GM19463 (cell line): ENCODE results near the gene TBPL1.

Experiments used
- ATAC-seq: cut with Tn5 transposase; IDR thresholded peaks from one replicate; pipeline ENCODE4 v1.9.1; 2021; ENCODE audit warnings: mild to moderate bottlenecking, moderate library complexity; ENCODE audit not compliant: unreplicated experiment

Gene TBPL1

GRCh38 chr6:134003542-134003951, 50.5 kb downstream of the TBPL1 start:
- ATAC-seq = no peak

- ATAC-seq = no peak
These were observed 51.7 kb downstream of the TBPL1 start for GRCh38 chr6:134004714-134005113.

DNA sequence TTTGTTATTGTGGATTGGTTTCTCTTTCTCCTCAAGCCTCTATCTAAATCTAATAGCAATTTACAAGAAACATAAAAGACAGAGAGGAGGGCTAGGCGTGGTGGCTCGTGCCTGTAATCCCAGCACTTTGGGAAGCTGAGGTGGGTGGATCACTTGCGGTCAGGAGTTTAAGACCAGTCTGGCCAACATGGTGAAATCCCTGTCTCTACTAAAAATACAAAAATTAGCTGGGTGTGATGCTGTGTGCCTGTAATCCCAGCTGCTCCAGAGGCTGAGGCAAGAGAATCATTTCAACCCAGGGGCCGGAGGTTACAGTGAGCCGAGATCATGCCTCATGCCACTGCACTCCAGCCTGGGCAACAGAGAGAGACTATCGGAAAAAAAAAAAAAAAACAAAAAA, 52.8 kb downstream of the TBPL1 start:
- no peak for ATAC-seq

GRCh38 chr6:134007077-134007476, 54.1 kb downstream of the TBPL1 start:
- ATAC-seq = no peak

DNA sequence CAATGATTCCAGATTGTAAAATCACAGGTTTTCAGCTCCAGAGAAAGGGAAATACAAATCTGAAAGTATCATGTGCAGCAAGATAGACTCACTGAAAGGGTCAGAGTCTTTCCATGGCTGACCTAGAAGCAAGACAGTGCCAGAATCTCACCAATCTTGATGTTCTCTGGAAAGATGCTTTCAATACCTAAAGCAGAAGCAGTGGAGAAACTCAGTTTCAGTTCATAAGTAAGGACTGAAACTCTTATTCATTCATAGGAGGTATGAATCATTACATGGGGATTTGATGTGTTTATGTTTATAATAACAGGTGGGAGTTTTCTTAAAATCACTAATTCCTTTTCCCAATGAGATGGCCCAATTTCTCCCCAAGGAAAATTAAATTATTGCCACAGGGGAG, 56.9 kb downstream of the TBPL1 start:
- ATAC-seq = no peak

- no peak for ATAC-seq
These were observed 57.4 kb downstream of the TBPL1 start for GRCh38 chr6:134010400-134010799.

GRCh38 chr6:134010974-134011373, 58.0 kb downstream of the TBPL1 start:
- ATAC-seq = no peak

GRCh38 chr6:134014588-134015137, 61.6 kb downstream of the TBPL1 start:
- no peak for ATAC-seq

- ATAC-seq = no peak
These were observed 62.9 kb downstream of the TBPL1 start for GRCh38 chr6:134015719-134016557.

GRCh38 chr6:134016558-134016814, 63.5 kb downstream of the TBPL1 start:
- no peak for ATAC-seq

DNA sequence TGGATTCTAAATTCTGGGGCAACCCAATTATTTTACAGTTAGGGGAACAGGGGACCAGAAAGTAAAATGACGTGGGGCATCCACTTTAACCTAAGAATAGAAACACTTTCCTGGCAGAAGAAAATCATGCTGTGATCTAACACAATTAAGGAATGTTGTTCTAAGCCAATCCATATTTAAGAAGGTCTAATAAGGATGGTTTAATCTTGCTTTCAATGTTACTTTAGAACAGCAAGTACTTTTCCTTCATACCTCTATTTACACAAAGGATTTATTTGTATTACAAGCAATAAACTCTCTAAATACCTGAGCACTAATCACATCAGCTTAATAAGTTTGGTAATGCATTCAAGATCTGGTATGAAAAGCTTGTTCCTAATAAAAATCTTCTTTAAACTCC, 67.0 kb downstream of the TBPL1 start:
- ATAC-seq = no peak

- no peak for ATAC-seq
These were observed 67.5 kb downstream of the TBPL1 start for GRCh38 chr6:134020543-134020942.

DNA sequence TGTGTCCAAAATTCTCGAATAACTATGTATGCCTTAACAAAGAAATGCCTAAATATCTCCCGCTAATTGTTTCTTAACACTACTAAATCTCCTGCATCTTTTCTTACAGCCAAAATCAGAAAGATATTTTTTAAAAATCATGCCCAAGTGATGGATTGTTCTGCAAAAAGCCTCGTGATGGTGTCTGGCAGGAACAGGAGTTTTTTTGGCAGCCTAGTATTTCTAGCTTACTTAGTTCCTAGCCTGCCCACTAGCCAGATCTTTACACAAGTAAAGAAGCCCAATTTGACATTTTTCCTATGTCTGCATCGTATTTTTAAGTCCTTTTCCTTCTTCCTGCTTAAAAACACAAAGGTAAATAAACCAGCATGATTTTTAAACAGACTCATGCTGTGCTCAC, 67.9 kb downstream of the TBPL1 start:
- ATAC-seq = no peak

DNA sequence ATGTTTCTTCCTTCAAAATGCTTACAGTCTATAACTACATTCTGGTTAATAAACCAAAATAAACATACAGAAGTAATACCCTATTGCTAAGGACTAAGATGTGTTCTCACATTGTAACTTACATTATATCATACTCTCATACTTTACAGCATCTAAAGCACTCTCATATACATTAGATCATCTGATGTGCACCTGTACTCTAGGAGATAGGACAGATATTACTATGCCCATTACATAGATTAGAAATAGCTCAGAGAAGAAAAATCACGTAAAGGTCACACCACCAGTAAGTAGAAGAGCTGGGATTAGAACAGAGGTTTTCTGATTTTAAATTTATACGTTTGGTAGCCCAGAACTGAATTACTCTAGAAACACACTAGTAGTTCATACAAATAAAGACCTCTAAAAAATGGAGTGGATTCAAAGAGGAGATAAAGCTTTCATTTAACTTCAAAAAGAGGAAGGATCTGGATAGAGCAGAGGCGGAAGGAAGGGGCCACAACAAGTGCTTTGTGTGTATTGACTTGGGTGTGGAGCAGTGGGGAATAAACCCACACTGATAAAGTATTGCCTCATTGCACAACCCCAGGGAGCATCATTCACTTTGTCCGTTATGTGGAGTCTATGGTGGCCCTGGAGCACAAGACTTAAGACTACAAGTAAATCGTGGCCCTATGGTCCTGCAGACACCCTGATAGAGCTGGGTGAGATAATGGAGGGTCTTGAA, 68.5 kb downstream of the TBPL1 start:
- ATAC-seq = no peak

DNA sequence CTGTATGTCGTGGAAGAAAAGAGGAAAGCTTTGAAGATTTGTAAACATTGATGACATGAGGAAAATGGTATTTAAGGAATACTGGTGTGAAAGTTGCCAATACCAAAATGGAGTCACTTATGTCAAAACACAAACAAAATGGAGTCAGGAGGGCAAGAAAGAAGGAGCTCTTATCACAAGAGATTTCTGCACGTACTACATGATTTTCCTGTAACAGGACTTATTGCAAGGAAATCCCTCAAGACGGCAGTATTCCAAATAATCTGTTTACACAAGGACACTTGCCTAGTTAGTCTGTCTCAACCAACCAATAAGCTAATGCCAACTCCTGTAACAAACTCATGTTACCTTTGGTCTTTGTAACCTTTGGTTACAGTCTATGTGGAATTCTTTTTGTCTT, 69.6 kb downstream of the TBPL1 start:
- no peak for ATAC-seq

DNA sequence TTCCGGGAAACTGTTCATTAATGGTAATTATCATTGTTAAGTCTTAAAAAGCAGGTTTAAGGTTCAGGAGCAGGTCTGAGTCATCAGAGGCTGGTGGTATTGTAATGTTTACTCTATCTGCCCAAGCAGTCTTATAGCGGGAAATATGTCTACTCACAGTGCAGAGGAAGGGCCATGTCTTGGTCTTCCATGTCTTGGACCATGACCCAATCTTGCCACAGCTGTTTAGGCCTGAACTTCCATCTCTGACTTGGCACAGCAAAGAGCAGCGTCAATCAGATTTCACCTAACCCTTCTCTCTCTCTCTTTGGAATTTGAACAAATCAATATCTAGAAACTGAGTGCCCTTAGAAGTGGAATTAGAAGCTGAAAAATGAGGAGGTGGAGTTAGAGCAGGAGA, 73.6 kb downstream of the TBPL1 start:
- ATAC-seq = no peak

- ATAC-seq = no peak
These were observed 75.4 kb downstream of the TBPL1 start for GRCh38 chr6:134028438-134028837.

GRCh38 chr6:134029495-134030455, 76.8 kb downstream of the TBPL1 start:
- no peak for ATAC-seq

DNA sequence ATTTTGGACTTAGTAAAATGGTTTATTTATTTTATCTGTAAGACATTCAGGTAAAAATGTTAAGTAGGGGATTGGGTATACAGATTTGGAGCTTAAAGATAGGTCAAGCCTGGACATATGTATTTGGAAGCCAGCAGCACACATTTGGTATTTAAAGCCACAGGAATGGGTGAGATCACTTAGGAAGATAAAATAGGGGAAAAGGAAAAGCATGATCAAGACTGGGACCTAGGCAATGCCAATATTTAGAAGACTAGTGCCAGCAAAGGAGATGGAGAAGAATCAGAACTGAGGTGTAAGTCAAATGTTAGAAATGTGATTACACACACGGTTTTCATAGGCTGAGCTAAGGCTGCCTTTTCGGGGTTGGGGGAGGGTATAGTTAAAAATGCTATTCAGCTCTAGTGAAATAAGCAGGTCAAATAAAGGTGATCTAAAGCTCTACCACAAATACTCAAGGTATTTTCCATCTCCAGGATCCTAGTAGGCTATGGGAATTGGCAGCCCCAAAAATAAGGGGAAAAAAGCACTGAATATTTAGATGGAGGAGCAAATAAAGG, 78.8 kb downstream of the TBPL1 start:
- no peak for ATAC-seq

DNA sequence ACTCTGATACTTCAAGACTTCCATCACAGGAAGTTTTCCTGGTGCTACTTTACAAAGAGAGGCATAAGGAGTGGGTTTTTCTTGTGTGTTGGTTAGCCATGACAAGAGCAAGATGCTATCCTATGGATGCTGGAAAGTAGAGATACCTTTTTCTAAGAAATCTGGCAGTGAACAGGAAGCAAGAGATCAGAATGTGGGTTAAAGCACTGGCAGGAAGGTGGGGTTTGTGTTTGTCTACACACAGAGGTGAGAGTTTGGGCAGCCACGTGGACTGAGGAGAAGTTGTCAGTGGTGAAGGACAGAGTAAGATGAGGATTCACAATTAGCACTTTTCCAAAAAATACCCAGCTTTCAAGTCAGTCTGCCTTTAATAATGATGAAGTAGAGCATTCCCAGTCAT, 81.5 kb downstream of the TBPL1 start:
- ATAC-seq = no peak
